Epithelial cell of prostate (primary cell): Measurements from ENCODE around the gene SPTSSA.
"Not testable (repeated sequence)": the region's sequence is repeated elsewhere in the genome, so short reads cannot be mapped to it uniquely, and the experiment has no call there.

Experiments used
- DNase-seq: peaks from one replicate; pipeline ENCODE4 v3.0.0-alpha.2; 2011; ENCODE audit warnings: low read depth, low spot score
- H3K27ac ChIP-seq: fragments of 450-650 bp; 2 replicates; pipeline ENCODE4 v1.5.1; 2017; ENCODE audit warnings: mild to moderate bottlenecking

The SPTSSA gene

GRCh38 chr14:34462132-34462893, at the start of gene SPTSSA:
SPTSSA (minus strand) TSS chr14:34462240; CDS start chr14:34462207, 33 bp downstream.
- peak; percentile 27 for DNase-seq
- H3K27ac ChIP-seq: peak within 1 kb of the TSS; percentile 67

GRCh38 chr14:34507884-34508283, 45.8 kb upstream of the SPTSSA start:
- H3K27ac ChIP-seq: no peak overlapping the region
- DNase-seq: no peak

GRCh38 chr14:34507459-34507858, 45.4 kb upstream of the SPTSSA start:
- DNase-seq: no peak
- H3K27ac ChIP-seq: no peak overlapping the region

GRCh38 chr14:34505124-34505491, 43.1 kb upstream of the SPTSSA start:
- DNase-seq, H3K27ac ChIP-seq: not testable (repeated sequence)

GRCh38 chr14:34504027-34504426, 42.0 kb upstream of the SPTSSA start:
- not testable (repeated sequence) for H3K27ac ChIP-seq, DNase-seq

GRCh38 chr14:34502545-34503225, 40.6 kb upstream of the SPTSSA start:
- DNase-seq: no peak
- no peak overlapping the region for H3K27ac ChIP-seq

- DNase-seq: no peak
- H3K27ac ChIP-seq: no peak overlapping the region
Measured at GRCh38 chr14:34502001-34502400, 40.0 kb upstream of the SPTSSA start.

GRCh38 chr14:34501004-34501580, 39.1 kb upstream of the SPTSSA start:
- H3K27ac ChIP-seq: no peak overlapping the region
- DNase-seq: no peak

- no peak overlapping the region for H3K27ac ChIP-seq
- DNase-seq: no peak
Measured at GRCh38 chr14:34498684-34499412, 36.8 kb upstream of the SPTSSA start.

- peak; percentile 91 for DNase-seq
Measured at GRCh38 chr14:34496679-34497513, 34.9 kb upstream of the SPTSSA start.

GRCh38 chr14:34496007-34496678, 34.1 kb upstream of the SPTSSA start:
- peak overlapping the region; percentile 88 for H3K27ac ChIP-seq
- DNase-seq: no peak

More at GRCh38 chr14:34496679-34497513, 34.9 kb upstream of the SPTSSA start:
- H3K27ac ChIP-seq: peak overlapping the region; percentile 88

- DNase-seq: no peak
- H3K27ac ChIP-seq: peak overlapping the region; percentile 35
Measured at GRCh38 chr14:34489324-34489723, 27.3 kb upstream of the SPTSSA start.

- H3K27ac ChIP-seq: no peak overlapping the region
- no peak for DNase-seq
Measured at GRCh38 chr14:34488528-34488927, 26.5 kb upstream of the SPTSSA start.

- no peak overlapping the region for H3K27ac ChIP-seq
- DNase-seq: no peak
Measured at GRCh38 chr14:34484726-34485125, 22.7 kb upstream of the SPTSSA start.

- no peak for DNase-seq
- no peak overlapping the region for H3K27ac ChIP-seq
Measured at GRCh38 chr14:34482463-34482862, 20.4 kb upstream of the SPTSSA start.

- no peak overlapping the region for H3K27ac ChIP-seq
- DNase-seq: no peak
Measured at GRCh38 chr14:34479694-34480093, 17.7 kb upstream of the SPTSSA start.

GRCh38 chr14:34478261-34478660, 16.2 kb upstream of the SPTSSA start:
- H3K27ac ChIP-seq: no peak overlapping the region
- DNase-seq: no peak

GRCh38 chr14:34476036-34476435, 14.0 kb upstream of the SPTSSA start:
- H3K27ac ChIP-seq, DNase-seq: not testable (repeated sequence)

GRCh38 chr14:34475163-34475562, 13.1 kb upstream of the SPTSSA start:
- no peak for DNase-seq

More at GRCh38 chr14:34475163-34475562, 13.1 kb upstream of the SPTSSA start:
- H3K27ac ChIP-seq: no peak overlapping the region
